OCI-LY1 (cell line): ENCODE data around the gene RAD50.

ENCODE experiments used
- H2AFZ ChIP-seq: fragments of 200-600 bp; sonication (generic), shearing (Covaris generic); 2 replicates; pipeline ENCODE4 v1.6.0; 2014; ENCODE audit warnings: antibody characterized with exemption, mild to moderate bottlenecking, low read length
- H3F3A ChIP-seq: fragments of 200-600 bp; sonication (generic), shearing (Covaris generic); 2 replicates; pipeline ENCODE4 v1.6.0; 2014; ENCODE audit warnings: mild to moderate bottlenecking, antibody characterized with exemption, low read length, moderate library complexity; ENCODE audit not compliant: insufficient read depth
- H3K27ac ChIP-seq: fragments of 200-600 bp; sonication (generic); 2 replicates; pipeline ENCODE4 v1.5.1; 2014; ENCODE audit warnings: low read length, mixed run types, mild to moderate bottlenecking, low read depth; ENCODE audit not compliant: poor library complexity, severe bottlenecking
- H3K27me3 ChIP-seq: fragments of 200-600 bp; sonication (generic); 2 replicates; pipeline ENCODE4 v1.6.0; 2014; ENCODE audit warnings: antibody characterized with exemption, mild to moderate bottlenecking, low read length, moderate library complexity; ENCODE audit not compliant: insufficient read depth
- H3K36me3 ChIP-seq: fragments of 200-600 bp; sonication (generic); 2 replicates; pipeline ENCODE4 v1.6.1; 2014; ENCODE audit warnings: mild to moderate bottlenecking, antibody characterized with exemption, low read length, moderate library complexity, mixed read lengths; ENCODE audit not compliant: insufficient read depth
- H3K4me1 ChIP-seq: fragments of 200-600 bp; sonication (generic); 2 replicates; pipeline ENCODE4 v1.5.1; 2014; ENCODE audit warnings: mild to moderate bottlenecking, low read length, moderate library complexity; ENCODE audit not compliant: insufficient read depth, severe bottlenecking
- H3K4me2 ChIP-seq: fragments of 200-600 bp; sonication (generic), shearing (Covaris generic); 2 replicates; pipeline ENCODE4 v1.6.1; 2014; ENCODE audit warnings: low read length
- H3K4me3 ChIP-seq: fragments of 200-600 bp; sonication (generic); 2 replicates; pipeline ENCODE4 v1.5.1; 2014; ENCODE audit warnings: low read length, low read depth, mild to moderate bottlenecking, mixed read lengths; ENCODE audit not compliant: poor library complexity, severe bottlenecking
- H3K79me2 ChIP-seq: fragments of 200-600 bp; shearing (Covaris generic); 2 replicates; pipeline ENCODE4 v1.6.1; 2016; ENCODE audit warnings: mixed run types, low read length, mixed read lengths; ENCODE audit not compliant: insufficient read depth
- H3K9ac ChIP-seq: fragments of 200-600 bp; sonication (generic), shearing (Covaris generic); 2 replicates; pipeline ENCODE4 v1.6.1; 2014; ENCODE audit warnings: mild to moderate bottlenecking, low read length, mixed read lengths
- H3K9me2 ChIP-seq: fragments of 200-600 bp; sonication (generic), shearing (Covaris generic); 2 replicates; pipeline ENCODE4 v1.6.1; 2014; ENCODE audit warnings: low read depth, mild to moderate bottlenecking, low read length, mixed read lengths
- H3K9me3 ChIP-seq: fragments of 200-600 bp; shearing (Covaris generic); 2 replicates; pipeline ENCODE4 v1.6.1; 2014; ENCODE audit warnings: low read length, mixed read lengths
- H4K20me1 ChIP-seq: fragments of 200-600 bp; sonication (generic), shearing (Covaris generic); 2 replicates; pipeline ENCODE4 v1.6.0; 2016; ENCODE audit warnings: mild to moderate bottlenecking, low read length; ENCODE audit not compliant: insufficient read depth
- CTCF ChIP-seq: fragments of 200-600 bp; sonication (generic), shearing (Covaris generic); IDR thresholded peaks from 2 replicates; pipeline ENCODE4 v1.5.1; 2017; ENCODE audit warnings: mild to moderate bottlenecking, antibody characterized with exemption, low read length, moderate library complexity, mixed read lengths
- EZH2 ChIP-seq: fragments of 200-600 bp; sonication (generic), shearing (Covaris generic); IDR thresholded peaks from 2 replicates; pipeline ENCODE4 v1.8.0; 2017; ENCODE audit warnings: borderline replicate concordance, mixed run types, mild to moderate bottlenecking, antibody characterized with exemption, low read length, moderate library complexity, mixed read lengths

RAD50 gene

DNA sequence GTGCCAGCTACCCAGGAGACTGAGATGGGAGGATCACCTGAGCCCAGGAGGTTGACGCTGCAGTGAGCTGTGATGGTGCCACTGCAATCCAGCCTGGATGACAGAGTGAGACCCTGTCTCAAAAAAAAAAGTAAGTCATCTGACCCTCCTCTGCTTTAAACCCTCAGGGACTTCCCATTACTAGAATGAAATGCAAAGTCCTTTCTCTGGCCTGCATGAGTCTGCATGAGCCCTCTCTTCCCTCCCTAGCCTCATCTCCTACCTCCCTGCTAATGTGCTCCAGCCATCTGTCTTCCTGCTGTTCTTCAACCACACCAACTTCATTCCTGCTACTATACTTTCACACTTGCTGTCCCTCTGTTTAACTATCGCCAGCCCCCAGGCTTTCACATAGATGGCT lies 28.8 kb upstream of the RAD50 start:
- no peaks in the 10 kb centered on the region; the same call in 1 of the 2 replicates for H3K9me3 ChIP-seq
- H4K20me1 ChIP-seq, result no peaks in the 10 kb centered on the region
- no peak for TF ChIP-seq CTCF
- no peak for TF ChIP-seq EZH2
- no peak overlapping the region for H2AFZ ChIP-seq
- H3K79me2 ChIP-seq, result no peaks in the 10 kb centered on the region
- no peak overlapping the region for H3K9ac ChIP-seq
- H3K4me2 ChIP-seq, result no peak overlapping the region
- peaks cover 6% of the 10 kb centered on the region for H3K27me3 ChIP-seq
- no peak overlapping the region for H3K4me3 ChIP-seq
- H3F3A ChIP-seq, result no peaks in the 10 kb centered on the region
- peaks cover 7% of the 10 kb centered on the region for H3K4me1 ChIP-seq
- H3K9me2 ChIP-seq, result no peaks in the 10 kb centered on the region
- H3K36me3 ChIP-seq, result no peaks in the 10 kb centered on the region
- H3K27ac ChIP-seq, result no peak overlapping the region

GRCh38 chr5:132528866-132529634 lies 27.7 kb upstream of the RAD50 start:
- TF ChIP-seq CTCF (no peak), EZH2 (no peak)
- peaks cover 7% of the 10 kb centered on the region for H3K4me1 ChIP-seq
- H3K27me3 ChIP-seq, result peaks cover 6% of the 10 kb centered on the region
- no peak overlapping the region for H3K27ac ChIP-seq
- H3K79me2 ChIP-seq, result no peaks in the 10 kb centered on the region
- H3K4me2 ChIP-seq, result no peak overlapping the region
- H3K36me3 ChIP-seq, result no peaks in the 10 kb centered on the region
- no peaks in the 10 kb centered on the region for H4K20me1 ChIP-seq
- no peak overlapping the region for H3K4me3 ChIP-seq
- no peaks in the 10 kb centered on the region for H3F3A ChIP-seq
- no peak overlapping the region for H2AFZ ChIP-seq
- H3K9me2 ChIP-seq, result no peaks in the 10 kb centered on the region
- no peak overlapping the region for H3K9ac ChIP-seq
- no peaks in the 10 kb centered on the region; the same call in 1 of the 2 replicates for H3K9me3 ChIP-seq

DNA sequence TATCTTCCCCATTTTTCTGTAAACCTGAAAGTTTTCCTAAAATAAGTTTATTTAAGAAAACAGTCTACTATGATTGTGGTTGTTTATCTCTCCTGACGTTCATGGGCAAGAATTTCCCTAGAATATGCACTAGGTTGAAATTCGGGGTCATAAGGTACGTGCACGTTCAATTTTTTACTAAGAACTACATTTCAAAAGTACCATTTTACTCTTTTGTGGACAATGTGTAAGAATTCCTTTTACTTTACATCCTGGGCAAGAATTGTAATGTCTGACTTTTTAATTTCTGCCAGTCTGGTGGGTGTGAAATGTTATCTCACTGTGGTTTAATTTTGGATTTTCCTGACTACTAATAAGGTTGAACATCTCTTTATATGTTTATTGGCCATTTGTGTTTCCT lies 25.8 kb upstream of the RAD50 start:
- no peak for TF ChIP-seq CTCF
- TF ChIP-seq EZH2, result no peak
- Histone ChIP-seq H3K4me3 (no peak overlapping the region), H3K27ac (no peak overlapping the region), H3K4me2 (no peak overlapping the region), H3K36me3 (no peaks in the 10 kb centered on the region), H3K4me1 (peaks cover 7% of the 10 kb centered on the region), H4K20me1 (no peaks in the 10 kb centered on the region), H2AFZ (no peak overlapping the region), H3K79me2 (no peaks in the 10 kb centered on the region), H3K9me2 (no peaks in the 10 kb centered on the region), H3K27me3 (peaks cover 6% of the 10 kb centered on the region; the same call in 1 of the 2 replicates), H3F3A (no peaks in the 10 kb centered on the region), H3K9me3 (no peaks in the 10 kb centered on the region), H3K9ac (no peak overlapping the region)
